ENCODE results near the gene NHP2.
A peak's percentile ranks its signal among the peaks of the same experiment; 100 is the strongest.
"Not testable (repeated sequence)": the region's sequence is repeated elsewhere in the genome, so short reads cannot be mapped to it uniquely, and the experiment has no call there.

The NHP2 gene

DNA sequence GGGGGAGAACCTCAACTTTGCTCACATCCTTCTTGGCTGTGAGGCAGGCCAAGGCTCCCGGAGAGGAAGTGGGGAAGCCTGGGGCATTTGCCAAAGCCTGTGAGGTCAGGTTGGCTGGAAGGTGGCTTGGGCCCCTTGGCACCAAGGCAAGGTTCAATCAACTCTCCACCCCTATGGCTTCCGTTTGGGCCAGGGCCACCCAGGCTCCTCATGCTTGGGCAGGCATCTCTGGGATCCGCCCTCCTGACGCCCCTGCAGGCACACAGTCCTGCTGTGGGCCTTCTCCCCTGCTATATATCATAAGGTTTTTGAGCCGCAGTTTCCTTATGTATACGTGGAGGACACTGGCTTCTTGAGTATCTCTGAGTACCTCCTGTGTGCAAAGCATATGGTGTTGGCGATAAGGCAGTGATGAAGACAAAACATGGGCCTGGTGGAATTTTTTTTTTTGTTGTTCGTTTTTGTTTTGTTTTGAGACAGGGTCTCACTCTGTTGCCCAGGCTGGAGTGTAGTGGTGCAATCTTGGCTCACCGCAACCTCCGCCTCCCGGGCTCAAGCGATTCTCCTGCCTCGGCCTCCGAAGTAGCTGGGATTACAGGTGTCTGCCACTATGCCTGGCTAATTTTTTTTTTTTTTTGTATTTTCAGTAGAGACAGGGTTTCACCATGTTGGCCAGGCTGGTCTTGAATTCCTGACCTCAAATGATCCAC lies 26.2 kb downstream of the NHP2 start:
- H3K27ac Mint-ChIP-seq, ATAC-seq, H3K4me3 Mint-ChIP-seq, H3K9me3 Mint-ChIP-seq, DNase-seq, H3K27me3 Mint-ChIP-seq: not testable (repeated sequence)
- peaks cover 47% of the 10 kb centered on the region for H3K4me1 Mint-ChIP-seq

- DNase-seq (no peak), ATAC-seq (no peak)
- Mint-ChIP-seq H3K4me3 (no peak overlapping the region), H3K4me1 (peaks cover 46% of the 10 kb centered on the region), H3K27ac (no peak overlapping the region), H3K9me3 (no peaks in the 10 kb centered on the region), H3K27me3 (no peaks in the 10 kb centered on the region)
Measured at GRCh38 chr5:178126556-178126955, 27.1 kb downstream of the NHP2 start.

- no peaks in the 10 kb centered on the region for H3K9me3 Mint-ChIP-seq
- peaks cover 52% of the 10 kb centered on the region for H3K4me1 Mint-ChIP-seq
- H3K27me3 Mint-ChIP-seq, result no peaks in the 10 kb centered on the region
- H3K4me3 Mint-ChIP-seq, result no peak overlapping the region
- no peak for ATAC-seq
- no peak for DNase-seq
- H3K27ac Mint-ChIP-seq, result no peak overlapping the region
Measured at GRCh38 chr5:178125253-178125906, 28.3 kb downstream of the NHP2 start.

GRCh38 chr5:178123966-178124925 lies 29.4 kb downstream of the NHP2 start:
- H3K27me3 Mint-ChIP-seq, result no peaks in the 10 kb centered on the region
- H3K4me3 Mint-ChIP-seq, result no peak overlapping the region
- DNase-seq (no peak), ATAC-seq (no peak)
- peak overlapping the region in 1 of 2 donors; percentile 78 for H3K27ac Mint-ChIP-seq
- peaks cover 58% of the 10 kb centered on the region for H3K4me1 Mint-ChIP-seq
- H3K9me3 Mint-ChIP-seq, result no peaks in the 10 kb centered on the region

- H3K9me3 Mint-ChIP-seq, result no peaks in the 10 kb centered on the region
- no peak overlapping the region for H3K4me3 Mint-ChIP-seq
- no peak for DNase-seq
- ATAC-seq, result no peak
- peak overlapping the region in 1 of 2 donors; percentile 63 for H3K27ac Mint-ChIP-seq
- no peaks in the 10 kb centered on the region for H3K27me3 Mint-ChIP-seq
- H3K4me1 Mint-ChIP-seq, result peaks cover 64% of the 10 kb centered on the region
Measured at GRCh38 chr5:178123094-178123965, 30.4 kb downstream of the NHP2 start.

DNA sequence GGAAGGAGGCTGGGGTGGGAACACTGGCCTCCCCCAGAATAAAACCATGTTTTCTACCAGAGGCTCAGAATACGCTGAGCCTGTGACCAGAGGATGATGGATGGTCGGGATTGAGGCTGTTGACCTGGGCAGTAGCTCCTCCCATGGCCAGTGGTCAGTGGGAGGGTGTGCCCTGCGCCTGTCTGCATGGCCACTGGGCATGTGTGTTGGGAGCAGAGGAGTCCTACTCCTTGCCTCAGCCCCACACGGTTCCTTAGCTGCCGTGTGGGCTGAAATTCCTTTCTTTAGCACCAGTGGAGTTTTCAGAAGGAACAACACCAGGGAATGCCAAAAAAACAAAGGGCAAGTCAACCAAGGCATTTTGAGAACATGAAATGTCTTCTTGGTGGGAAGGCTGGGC lies 31.3 kb downstream of the NHP2 start:
- no peak overlapping the region for H3K27ac Mint-ChIP-seq
- no peak overlapping the region for H3K4me3 Mint-ChIP-seq
- no peak for ATAC-seq
- H3K4me1 Mint-ChIP-seq, result peaks cover 71% of the 10 kb centered on the region
- H3K27me3 Mint-ChIP-seq, result no peaks in the 10 kb centered on the region
- no peak for DNase-seq
- H3K9me3 Mint-ChIP-seq, result no peaks in the 10 kb centered on the region

GRCh38 chr5:178121391-178122276 lies 32.1 kb downstream of the NHP2 start:
- no peak overlapping the region for H3K27ac Mint-ChIP-seq
- peak overlapping the region; percentile 4 to 72 for H3K4me3 Mint-ChIP-seq
- no peak for ATAC-seq
- H3K9me3 Mint-ChIP-seq, result no peaks in the 10 kb centered on the region
- H3K4me1 Mint-ChIP-seq, result peaks cover 79% of the 10 kb centered on the region
- no peak for DNase-seq
- no peaks in the 10 kb centered on the region for H3K27me3 Mint-ChIP-seq

- Mint-ChIP-seq H3K27ac (no peak overlapping the region), H3K4me3 (peak overlapping the region in 1 of 2 donors; percentile 72), H3K4me1 (peaks cover 87% of the 10 kb centered on the region)
Measured at GRCh38 chr5:178120607-178121357, 32.9 kb downstream of the NHP2 start.

GRCh38 chr5:178119915-178120606 lies 33.6 kb downstream of the NHP2 start:
- peak overlapping the region in 1 of 2 donors; percentile 72 for H3K4me3 Mint-ChIP-seq
- DNase-seq, result no peak
- no peaks in the 10 kb centered on the region for H3K9me3 Mint-ChIP-seq
- peaks cover 90% of the 10 kb centered on the region for H3K4me1 Mint-ChIP-seq
- ATAC-seq, result no peak
- H3K27me3 Mint-ChIP-seq, result no peaks in the 10 kb centered on the region
- H3K27ac Mint-ChIP-seq, result no peak overlapping the region

More at GRCh38 chr5:178120607-178121357, 32.9 kb downstream of the NHP2 start:
- no peaks in the 10 kb centered on the region for H3K27me3 Mint-ChIP-seq
- H3K9me3 Mint-ChIP-seq, result no peaks in the 10 kb centered on the region
- peak; percentile 78 to 86 for DNase-seq
- ATAC-seq, result peak; percentile 86

DNA sequence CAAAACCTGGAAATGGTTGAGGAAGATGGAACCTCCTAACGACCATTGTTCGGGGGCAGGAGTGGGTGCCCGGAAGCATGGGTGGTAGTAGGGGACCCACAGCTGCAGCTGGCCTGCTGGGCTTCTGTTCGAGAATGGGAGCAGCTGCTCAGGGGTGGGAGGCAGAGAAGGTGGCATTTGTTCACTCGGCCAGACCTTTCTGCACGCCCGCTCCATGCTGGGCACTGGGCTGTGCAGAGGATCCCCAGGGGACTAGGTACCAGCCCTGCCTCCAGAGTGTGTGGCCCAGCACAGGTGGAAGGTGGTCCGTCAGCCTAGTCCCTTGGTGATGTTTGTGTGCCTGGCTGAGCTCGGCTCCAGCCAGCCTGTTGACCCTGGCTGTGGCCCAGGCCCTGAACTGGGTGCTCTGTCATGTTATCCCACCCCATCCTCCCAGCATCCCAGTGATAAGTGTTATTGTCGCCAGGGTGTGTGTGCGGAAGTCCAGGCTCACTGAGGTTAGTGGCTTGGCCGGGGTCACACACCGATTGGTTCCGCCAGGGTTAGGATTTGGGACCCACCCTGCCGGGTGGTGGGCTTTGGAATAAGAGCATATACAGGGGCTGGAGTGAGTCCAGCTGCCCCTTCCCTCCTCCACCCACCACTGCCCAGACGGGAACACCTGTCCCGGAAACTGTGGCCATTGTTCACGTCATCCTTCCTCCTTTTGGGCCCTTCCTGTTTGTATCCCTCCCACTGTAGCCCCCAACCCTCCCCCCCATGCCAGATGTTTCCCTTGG lies 35.6 kb downstream of the NHP2 start:
- Mint-ChIP-seq H3K4me1 (peaks cover 78% of the 10 kb centered on the region), H3K27ac (no peak overlapping the region), H3K4me3 (peak overlapping the region in 1 of 2 donors; percentile 52), H3K27me3 (no peaks in the 10 kb centered on the region), H3K9me3 (no peaks in the 10 kb centered on the region)
- no peak for ATAC-seq
- peak in 1 of 2 donors; percentile 1 for DNase-seq

- peak overlapping the region; percentile 97 to 99 for H3K4me3 Mint-ChIP-seq
- no peaks in the 10 kb centered on the region for H3K27me3 Mint-ChIP-seq
- H3K9me3 Mint-ChIP-seq, result no peaks in the 10 kb centered on the region
- H3K27ac Mint-ChIP-seq, result peak overlapping the region; percentile 10 to 92
- ATAC-seq (peak; percentile 73), DNase-seq (peak; percentile 78 to 90)
- peaks cover 68% of the 10 kb centered on the region for H3K4me1 Mint-ChIP-seq
Measured at GRCh38 chr5:178116143-178116885, 37.4 kb downstream of the NHP2 start.

DNA sequence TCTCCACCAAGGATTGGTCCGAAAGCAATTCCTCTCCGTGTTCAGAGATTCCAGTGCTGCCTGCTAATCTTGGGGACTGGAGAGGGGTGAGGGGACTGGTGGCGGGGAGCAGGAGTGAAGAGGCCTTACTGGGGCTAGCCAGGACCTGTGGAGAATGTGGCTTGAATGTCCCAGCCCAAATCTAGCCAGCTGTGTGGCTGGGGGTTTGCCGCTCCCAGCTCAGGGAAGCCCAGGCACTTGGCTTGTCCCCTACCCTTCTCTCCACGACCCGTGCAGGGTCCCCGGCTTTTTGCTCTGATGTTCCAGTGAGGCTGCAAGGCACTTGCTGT lies 37.9 kb downstream of the NHP2 start:
- H3K9me3 Mint-ChIP-seq, result no peaks in the 10 kb centered on the region
- DNase-seq (peak; percentile 25 to 29), ATAC-seq (no peak)
- peaks cover 63% of the 10 kb centered on the region for H3K4me1 Mint-ChIP-seq
- H3K4me3 Mint-ChIP-seq, result peak overlapping the region; percentile 97 to 99
- H3K27ac Mint-ChIP-seq, result peak overlapping the region; percentile 49 to 92
- H3K27me3 Mint-ChIP-seq, result no peaks in the 10 kb centered on the region

All from stimulated activated naive CD8-positive, alpha-beta T cell treated with anti-CD3 and anti-CD28 coated beads, Interleukin-15, amount 100 ng/mL, for 72 hours (primary cell).